DLD1 (cell line): ENCODE results near the gene IKZF1.

Experiments
- in situ Hi-C: cut with HindIII; loops from 2 replicates; pipeline ENCODE4 v1.10.0; 2017; ENCODE audit warnings: low sequenced_read_pairs

The IKZF1 gene

GRCh38 chr7:50282813-50283605, 21.5 kb upstream of the IKZF1 start:
- in situ Hi-C loops, result no loop called here

- in situ Hi-C loops, result no loop called here
Observed at GRCh38 chr7:50283731-50284130, 20.8 kb upstream of the IKZF1 start.

GRCh38 chr7:50284296-50284695, 20.2 kb upstream of the IKZF1 start:
- in situ Hi-C loops, result no loop called here

GRCh38 chr7:50285269-50285668, 19.2 kb upstream of the IKZF1 start:
- in situ Hi-C loops, result no loop called here

GRCh38 chr7:50287129-50287528, 17.4 kb upstream of the IKZF1 start:
- in situ Hi-C loops, result no loop called here

GRCh38 chr7:50292165-50292757, 12.3 kb upstream of the IKZF1 start:
- in situ Hi-C loops, result no loop called here

GRCh38 chr7:50292763-50293162, 11.8 kb upstream of the IKZF1 start:
- in situ Hi-C loops, result no loop called here

GRCh38 chr7:50293509-50294179, 10.9 kb upstream of the IKZF1 start:
- in situ Hi-C loops, result no loop called here

- in situ Hi-C loops, result no loop called here
Observed at GRCh38 chr7:50295133-50295532, 9.4 kb upstream of the IKZF1 start.

GRCh38 chr7:50296799-50297198, 7.7 kb upstream of the IKZF1 start:
- in situ Hi-C loops, result no loop called here

GRCh38 chr7:50298811-50299562, 5.5 kb upstream of the IKZF1 start:
- in situ Hi-C loops, result no loop called here

GRCh38 chr7:50300336-50300735, 4.2 kb upstream of the IKZF1 start:
- in situ Hi-C loops, result no loop called here

GRCh38 chr7:50302486-50303334, 1.8 kb upstream of the IKZF1 start:
- in situ Hi-C loops, result no loop called here

- in situ Hi-C loops, result no loop called here
Observed at GRCh38 chr7:50303335-50304128, 984 bp upstream of the IKZF1 start.

GRCh38 chr7:50304911-50305582, 531 bp downstream of the IKZF1 start:
- in situ Hi-C loops, result no loop called here

- in situ Hi-C loops, result no loop called here
Observed at GRCh38 chr7:50305583-50306493, 1.3 kb downstream of the IKZF1 start.

GRCh38 chr7:50306494-50307367, 2.2 kb downstream of the IKZF1 start:
- in situ Hi-C loops, result no loop called here
